ENCODE measurements around the gene BGN. TPM values are rescaled to one million over a fixed set of nuclear protein-coding genes. Genes with fewer than 3 reads are reported as not detected.

BGN gene
- total and polyA plus RNA-seq, 4 donors = 77.9 to 161 (median 126) TPM

DNA sequence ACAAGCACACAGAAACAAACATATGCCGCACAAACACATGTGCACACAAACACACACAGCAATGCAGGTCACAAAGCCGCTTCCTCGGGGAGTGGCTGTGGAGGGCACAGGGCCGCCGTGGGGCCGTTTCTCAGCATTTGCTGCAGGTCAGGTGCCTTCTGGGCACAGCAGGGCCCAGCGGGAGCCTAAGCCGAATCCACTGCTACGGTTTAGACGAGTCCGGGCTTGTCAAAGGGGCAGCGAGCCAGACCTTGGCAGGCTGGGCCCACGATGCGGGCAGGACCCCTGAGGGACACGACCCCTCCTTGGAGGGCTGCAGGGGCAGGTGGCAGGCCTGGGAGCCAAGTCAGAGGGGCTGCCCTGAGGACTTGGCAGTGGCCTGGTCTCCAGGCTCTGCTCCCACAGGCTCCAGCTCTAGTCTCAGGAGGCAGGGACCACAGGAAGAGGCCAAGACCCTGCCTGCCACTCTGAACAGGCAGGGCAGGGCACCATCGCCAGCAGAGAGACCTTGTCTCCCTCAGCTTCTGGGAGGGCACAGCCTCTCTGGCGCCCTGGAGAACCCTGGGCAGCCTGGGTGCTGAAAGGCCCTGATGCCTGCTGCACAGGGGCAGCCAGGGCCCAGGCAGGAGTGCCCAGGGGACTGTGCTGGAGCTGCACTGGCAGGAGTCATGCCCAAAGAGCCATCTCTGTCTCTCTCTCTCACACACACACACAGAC is 17.2 kb downstream of the BGN start:
- TF ChIP-seq, protein P1, sequence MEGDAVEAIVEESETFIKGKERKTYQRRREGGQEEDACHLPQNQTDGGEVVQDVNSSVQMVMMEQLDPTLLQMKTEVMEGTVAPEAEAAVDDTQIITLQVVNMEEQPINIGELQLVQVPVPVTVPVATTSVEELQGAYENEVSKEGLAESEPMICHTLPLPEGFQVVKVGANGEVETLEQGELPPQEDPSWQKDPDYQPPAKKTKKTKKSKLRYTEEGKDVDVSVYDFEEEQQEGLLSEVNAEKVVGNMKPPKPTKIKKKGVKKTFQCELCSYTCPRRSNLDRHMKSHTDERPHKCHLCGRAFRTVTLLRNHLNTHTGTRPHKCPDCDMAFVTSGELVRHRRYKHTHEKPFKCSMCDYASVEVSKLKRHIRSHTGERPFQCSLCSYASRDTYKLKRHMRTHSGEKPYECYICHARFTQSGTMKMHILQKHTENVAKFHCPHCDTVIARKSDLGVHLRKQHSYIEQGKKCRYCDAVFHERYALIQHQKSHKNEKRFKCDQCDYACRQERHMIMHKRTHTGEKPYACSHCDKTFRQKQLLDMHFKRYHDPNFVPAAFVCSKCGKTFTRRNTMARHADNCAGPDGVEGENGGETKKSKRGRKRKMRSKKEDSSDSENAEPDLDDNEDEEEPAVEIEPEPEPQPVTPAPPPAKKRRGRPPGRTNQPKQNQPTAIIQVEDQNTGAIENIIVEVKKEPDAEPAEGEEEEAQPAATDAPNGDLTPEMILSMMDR (IDR thresholded peaks at IDR 0.05; ENCODE audit: control extremely low read depth, extremely low read depth) = no peak
- Histone ChIP-seq H3K9me3 (ENCODE audit: control insufficient read depth in 4 of 4, insufficient read depth in 3 of 4, low read length in 3 of 4) (peaks cover 0 to 2% (median 0%) of the 10 kb centered on the region in 4 donors), H3K4me3 (no peak overlapping the region), H3K36me3 (ENCODE audit: control insufficient read depth in 4 of 4, insufficient read depth in 4 of 4, low read length in 4 of 4) (peaks cover 0 to 3% (median 0%) of the 10 kb centered on the region in 4 donors), H3K9ac (ENCODE audit: insufficient read depth in 1 of 2, low read length in 2 of 2) (no peak overlapping the region), H3K27me3 (ENCODE audit: control insufficient read depth in 3 of 3, insufficient read depth in 3 of 3, low read length in 2 of 3) (peaks cover 0 to 15% (median 11%) of the 10 kb centered on the region in 3 donors), H3K27ac (ENCODE audit: low read depth in 1 of 2, low read length in 1 of 2) (no peak overlapping the region), H3K4me1 (ENCODE audit: control insufficient read depth in 5 of 5, insufficient read depth in 5 of 5, low read length in 5 of 5) (no peaks in the 10 kb centered on the region)
- WGBS, 2 donors = 68 to 74% methylated on average over 16 to 17 of the region's 17 CpGs
- DNase-seq = no peak
- no peak for ATAC-seq (ENCODE audit: insufficient read depth, low FRiP score)

GRCh38 chrX:153512501-153512893 is 17.7 kb downstream of the BGN start:
- 50 to 68% methylated on average over 3 of the region's 3 CpGs for WGBS, 2 donors
- H3K27ac ChIP-seq (ENCODE audit: low read depth in 1 of 2, low read length in 1 of 2) = no peak overlapping the region
- peaks cover 3 to 17% (median 13%) of the 10 kb centered on the region in 3 donors for H3K27me3 ChIP-seq (ENCODE audit: control insufficient read depth in 3 of 3, insufficient read depth in 3 of 3, low read length in 2 of 3)
- DNase-seq (no peak), ATAC-seq (ENCODE audit: insufficient read depth, low FRiP score) (no peak)
- no peaks in the 10 kb centered on the region for H3K4me1 ChIP-seq (ENCODE audit: control insufficient read depth in 5 of 5, insufficient read depth in 5 of 5, low read length in 5 of 5)
- TF ChIP-seq, protein P1 (IDR thresholded peaks at IDR 0.05; ENCODE audit: control extremely low read depth, extremely low read depth) = no peak
- H3K36me3 ChIP-seq (ENCODE audit: control insufficient read depth in 4 of 4, insufficient read depth in 4 of 4, low read length in 4 of 4) = no peaks in the 10 kb centered on the region
- peaks cover 0 to 2% (median 0%) of the 10 kb centered on the region in 4 donors for H3K9me3 ChIP-seq (ENCODE audit: control insufficient read depth in 4 of 4, insufficient read depth in 3 of 4, low read length in 3 of 4)
- H3K4me3 ChIP-seq = no peak overlapping the region
- no peak overlapping the region for H3K9ac ChIP-seq (ENCODE audit: insufficient read depth in 1 of 2, low read length in 2 of 2)

DNA sequence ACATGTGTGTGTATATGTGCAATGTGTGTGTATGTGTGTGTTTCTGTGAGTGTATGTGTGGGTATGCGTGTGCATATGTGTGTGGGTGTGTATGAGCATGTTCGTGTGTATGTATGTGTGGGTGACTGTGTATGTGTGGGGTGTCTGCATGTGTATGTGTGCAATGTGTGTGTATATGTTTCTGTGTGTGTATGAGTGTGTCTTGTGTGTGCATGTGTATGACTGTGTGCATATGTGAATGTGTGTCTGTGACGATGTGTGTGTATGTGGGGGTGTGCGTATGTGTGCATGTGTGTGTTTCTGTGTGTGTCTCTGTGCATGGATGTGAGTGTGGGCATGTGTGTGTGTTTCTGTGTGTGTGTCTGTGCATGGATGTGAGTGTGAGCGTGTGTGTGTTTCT is 18.5 kb downstream of the BGN start:
- TF ChIP-seq, protein P1 (IDR thresholded peaks at IDR 0.05; ENCODE audit: control extremely low read depth, extremely low read depth) = no peak
- ATAC-seq (ENCODE audit: insufficient read depth, low FRiP score) = no peak
- no peak for DNase-seq
- H3K27me3 ChIP-seq (ENCODE audit: control insufficient read depth in 3 of 3, insufficient read depth in 3 of 3, low read length in 2 of 3) = peaks cover 6 to 19% (median 13%) of the 10 kb centered on the region in 3 donors
- no peaks in the 10 kb centered on the region for H3K36me3 ChIP-seq (ENCODE audit: control insufficient read depth in 4 of 4, insufficient read depth in 4 of 4, low read length in 4 of 4)
- no peak overlapping the region for H3K9ac ChIP-seq (ENCODE audit: insufficient read depth in 1 of 2, low read length in 2 of 2)
- H3K4me1 ChIP-seq (ENCODE audit: control insufficient read depth in 5 of 5, insufficient read depth in 5 of 5, low read length in 5 of 5) = no peaks in the 10 kb centered on the region
- no peak overlapping the region for H3K4me3 ChIP-seq
- H3K9me3 ChIP-seq (ENCODE audit: control insufficient read depth in 4 of 4, insufficient read depth in 3 of 4, low read length in 3 of 4) = peaks cover 0 to 2% (median 0%) of the 10 kb centered on the region in 4 donors
- H3K27ac ChIP-seq (ENCODE audit: low read depth in 1 of 2, low read length in 1 of 2) = no peak overlapping the region
- WGBS, 2 donors = 69 to 75% methylated on average over 4 to 5 of the region's 5 CpGs

Data from lung (tissue), 12 donors.